A673 (cell line): ENCODE data around the gene AP1S3. TPM values are rescaled to one million over a fixed set of nuclear protein-coding genes. Genes with fewer than 3 reads are reported as not detected.

Experiments
- BruUV-seq: library from RNA; stranded (reverse); fragments of 400-500 nt; replicated peaks from 2 replicates; lab custom pipeline; 2021; lab: Mats Ljungman, UMichigan
- CTCF ChIA-PET: fragments of 300-600 bp; sonication (Branson Sonifier 250); formaldehyde crosslinking; loops from one replicate; lab custom pipeline; 2022; ENCODE audit warnings: antibody characterized with exemption; lab: Charles Lee
- POLR2A ChIA-PET: fragments of 300-600 bp; sonication (Branson Sonifier 250); formaldehyde crosslinking; loops from one replicate; lab custom pipeline; 2022; ENCODE audit warnings: antibody characterized with exemption; ENCODE audit not compliant: low non-redundant PET; lab: Charles Lee
- DNase-seq: peaks from one replicate; pipeline ENCODE4 v3.0.0-alpha.2; 2015; ENCODE audit warnings: low spot score
- H3K27ac ChIP-seq: fragments of 200-600 bp; sonication (generic); 2 replicates; pipeline ENCODE4 v1.5.1; 2016; ENCODE audit warnings: mixed run types, low read depth, mild to moderate bottlenecking, mixed read lengths, antibody characterized with exemption, low read length; ENCODE audit not compliant: poor library complexity, severe bottlenecking
- H3K27me3 ChIP-seq: fragments of 200-600 bp; sonication (generic); replicated peaks from 2 replicates; pipeline ENCODE4 v1.6.1; 2017; ENCODE audit warnings: mixed run types, low read depth, mild to moderate bottlenecking, mixed read lengths, antibody characterized with exemption, low read length; ENCODE audit not compliant: insufficient read depth, poor library complexity
- H3K36me3 ChIP-seq: fragments of 200-600 bp; sonication (generic); 2 replicates; pipeline ENCODE4 v1.6.1; 2016; ENCODE audit warnings: mixed run types, mild to moderate bottlenecking, mixed read lengths, antibody characterized with exemption, low read length; ENCODE audit not compliant: insufficient read depth, poor library complexity, severe bottlenecking
- H3K4me1 ChIP-seq: fragments of 200-600 bp; sonication (generic); 2 replicates; pipeline ENCODE4 v1.6.1; 2017; ENCODE audit warnings: mixed run types, mild to moderate bottlenecking, mixed read lengths, antibody characterized with exemption, low read length; ENCODE audit not compliant: insufficient read depth, poor library complexity, severe bottlenecking
- H3K4me3 ChIP-seq: fragments of 200-600 bp; sonication (generic); 2 replicates; pipeline ENCODE4 v1.5.1; 2016; ENCODE audit warnings: low read depth, mixed run types, mild to moderate bottlenecking, mixed read lengths, low read length; ENCODE audit not compliant: poor library complexity, severe bottlenecking
- H3K9me3 ChIP-seq: fragments of 200-600 bp; sonication (generic); 2 replicates; pipeline ENCODE4 v1.6.1; 2016; ENCODE audit warnings: mixed run types, low read depth, mild to moderate bottlenecking, mixed read lengths, antibody characterized with exemption, low read length; ENCODE audit not compliant: poor library complexity, severe bottlenecking
- CTCF ChIP-seq: fragments of 300-800, 200-600 bp; sonication (generic); conservative IDR thresholded peaks from 2 replicates; pipeline ENCODE4 v1.5.1; 2017; ENCODE audit warnings: low read depth, mild to moderate bottlenecking, antibody characterized with exemption, low read length, moderate library complexity, mixed read lengths
- EZH2 ChIP-seq: fragments of 200-600 bp; sonication (generic); IDR thresholded peaks from 2 replicates; pipeline ENCODE4 v1.6.1; 2017; ENCODE audit warnings: borderline replicate concordance, low read depth, mild to moderate bottlenecking, mixed read lengths, antibody characterized with exemption, low read length; ENCODE audit not compliant: poor library complexity, severe bottlenecking
- intact Hi-C: fragments of 100-400 bp; cut with micrococcal nuclease; formaldehyde crosslinking; loops from one replicate; pipeline ENCODE4 v1.10.0; 2022; ENCODE audit not compliant: unreplicated experiment
- total RNA-seq: library from RNA; stranded (reverse); gene quantifications from 2 replicates; pipeline ENCODE4 v1.2.3, GENCODE V29; 2021

AP1S3 gene
- total RNA-seq, 1 experiment from 2014 or later: 23.0 TPM

- Histone ChIP-seq H3K27me3 (no peaks in the 10 kb centered on the region), H3K4me3 (no peak overlapping the region), H3K9me3 (no peaks in the 10 kb centered on the region), H3K4me1 (peaks cover 20% of the 10 kb centered on the region), H3K27ac (no peak overlapping the region), H3K36me3 (no peaks in the 10 kb centered on the region)
- CTCF ChIA-PET: no interaction called here
- no peak for DNase-seq
- intact Hi-C loops: no loop called here
- no TSS peak for BruUV-seq
- TF ChIP-seq EZH2: no peak
- TF ChIP-seq CTCF: no peak
- POLR2A ChIA-PET: no interaction called here
Measured at GRCh38 chr2:223734346-223734745, 103.0 kb downstream of the AP1S3 start.

- no peak overlapping the region for H3K4me3 ChIP-seq
- H3K9me3 ChIP-seq: no peaks in the 10 kb centered on the region
- intact Hi-C loops: no loop called here
- POLR2A ChIA-PET: interaction anchor here (0.6 to 0.7 kb wide), 2 partner anchors 26 to 28 kb away, joined by 3 to 5 read pairs; no protein-coding TSS in a partner anchor
- DNase-seq: peak; percentile 96
- TF ChIP-seq EZH2 (no peak), CTCF (no peak)
- CTCF ChIA-PET: no interaction called here
- H3K36me3 ChIP-seq: no peaks in the 10 kb centered on the region
- H3K27ac ChIP-seq: peak overlapping the region; percentile 69
- no TSS peak for BruUV-seq
- H3K27me3 ChIP-seq: no peaks in the 10 kb centered on the region
- peaks cover 38% of the 10 kb centered on the region for H3K4me1 ChIP-seq
Measured at GRCh38 chr2:223732346-223732745, 105.0 kb downstream of the AP1S3 start.

DNA sequence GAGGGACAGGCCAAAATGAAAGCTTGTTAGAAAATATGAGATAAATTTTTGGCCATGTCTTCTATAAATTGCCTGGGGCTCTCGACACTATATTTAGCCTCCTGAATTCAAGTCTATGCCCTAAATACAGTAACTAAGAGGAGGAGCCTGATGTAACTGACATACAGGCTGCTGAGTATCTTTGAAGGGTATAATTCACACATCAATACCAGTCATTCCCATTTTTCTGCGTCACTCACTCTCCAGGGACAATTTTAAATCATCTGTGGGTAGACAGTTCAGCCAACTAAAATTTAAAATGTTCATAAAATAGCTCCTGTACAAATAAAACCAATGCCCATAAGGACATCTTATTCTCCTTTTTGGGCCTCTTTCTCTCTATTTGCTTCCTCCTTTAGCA, 105.9 kb downstream of the AP1S3 start:
- Histone ChIP-seq H3K27ac (peak overlapping the region; percentile 69), H3K36me3 (no peaks in the 10 kb centered on the region), H3K9me3 (no peaks in the 10 kb centered on the region), H3K27me3 (no peaks in the 10 kb centered on the region), H3K4me1 (peaks cover 46% of the 10 kb centered on the region), H3K4me3 (no peak overlapping the region)
- POLR2A ChIA-PET: interaction anchor here (0.6 kb wide), 2 partner anchors 43 to 1002 kb away, joined by 3 to 4 read pairs; no protein-coding TSS in a partner anchor
- no peak for DNase-seq
- CTCF ChIA-PET: no interaction called here
- BruUV-seq: no TSS peak
- intact Hi-C loops: no loop called here
- TF ChIP-seq CTCF: no peak
- TF ChIP-seq EZH2: no peak
